HL-60/S4 treated with phorbol 12-myristate 13-acetate at 8.2 ng/mL for 4 days and 3 days (cell line): ENCODE measurements around the gene ZBTB21.

ENCODE experiments used
- in situ Hi-C: fragments of 300-500 bp; cut with MboI; formaldehyde crosslinking; loops from 2 replicates; pipeline ENCODE4 v1.15.0; 2022; ENCODE audit warnings: low sequenced_read_pairs

The ZBTB21 gene

DNA sequence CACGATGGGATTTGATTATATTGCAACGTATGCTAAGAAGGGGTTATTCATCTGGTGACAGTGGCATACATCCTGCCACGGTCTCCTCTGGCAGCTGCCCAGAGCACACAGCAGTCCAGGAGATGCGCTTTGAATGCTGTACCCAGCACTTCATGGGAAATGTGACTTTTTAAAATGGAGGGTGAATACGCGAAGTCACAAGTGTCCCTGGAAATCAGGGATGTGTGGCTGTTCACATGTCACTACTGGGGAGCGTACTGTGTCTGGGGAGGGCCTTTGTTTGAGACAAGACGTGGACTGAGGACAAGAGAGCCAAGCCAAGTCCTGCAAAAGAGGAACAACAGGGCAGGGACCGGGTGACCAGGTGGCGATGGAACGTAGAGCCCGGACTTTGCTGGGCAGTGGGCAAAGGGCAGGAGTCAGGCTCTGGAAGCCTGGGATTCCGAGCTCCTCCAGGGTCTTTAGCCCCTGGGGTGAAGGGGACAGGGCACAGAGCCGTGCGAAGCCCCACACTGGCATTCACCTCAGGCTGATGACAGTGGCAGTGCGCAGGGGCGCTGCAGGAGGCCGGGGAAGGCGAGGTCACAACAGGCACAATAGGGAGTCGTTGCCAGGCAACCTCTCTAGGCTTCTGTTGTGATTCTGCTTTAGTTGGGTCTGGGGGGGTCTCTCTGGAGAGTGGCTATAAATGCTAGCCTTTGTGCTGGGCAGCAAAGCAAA lies 11.4 kb upstream of the ZBTB21 start:
- in situ Hi-C loops: no loop called here

GRCh38 chr21:42019706-42020105 lies 9.5 kb upstream of the ZBTB21 start:
- in situ Hi-C loops: no loop called here

DNA sequence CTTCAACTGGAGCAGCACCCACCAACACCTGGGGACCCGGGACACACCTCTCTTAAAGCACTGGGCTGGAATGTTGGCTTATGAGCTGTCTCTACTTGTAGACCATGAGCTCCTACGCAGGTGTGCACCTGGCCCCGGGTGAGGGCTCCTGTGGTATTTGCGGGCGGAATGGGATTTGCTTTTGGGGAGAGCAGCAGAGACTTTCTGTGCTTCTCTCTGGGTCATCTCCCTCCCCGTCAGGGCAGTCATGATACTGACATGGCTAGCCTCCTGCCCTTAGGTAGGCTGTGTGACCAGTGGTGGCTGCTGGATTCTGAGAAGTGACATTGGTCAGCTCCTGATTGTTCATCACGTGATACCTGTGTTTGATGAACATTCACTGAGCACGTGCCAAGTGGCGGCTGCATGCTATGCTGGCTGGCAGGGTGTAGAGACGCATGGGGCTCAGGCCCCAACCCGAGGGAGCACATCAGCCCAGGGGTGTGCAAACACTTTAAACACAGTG lies 9.0 kb upstream of the ZBTB21 start:
- in situ Hi-C loops: no loop called here

DNA sequence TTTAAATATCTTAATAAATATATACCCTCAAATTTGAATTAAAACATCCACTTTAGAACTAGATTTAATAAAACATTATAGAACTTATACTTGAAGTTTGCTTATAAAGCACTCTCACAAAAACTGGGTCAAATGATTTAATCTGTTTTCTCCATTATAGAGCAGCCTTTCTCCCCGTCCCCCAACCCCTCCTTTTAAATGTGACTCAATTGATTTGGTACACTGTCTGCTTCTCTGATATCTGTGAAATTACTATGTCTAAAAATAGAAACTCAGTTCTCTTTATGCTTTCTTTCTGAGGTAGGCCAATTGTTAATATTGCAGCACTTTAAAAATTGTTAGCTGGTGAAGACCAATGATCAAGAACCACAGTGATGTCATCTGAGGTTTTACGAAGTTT lies 6.9 kb upstream of the ZBTB21 start:
- in situ Hi-C loops: no loop called here

- in situ Hi-C loops: no loop called here
These were observed 6.3 kb upstream of the ZBTB21 start for GRCh38 chr21:42016364-42016985.

- in situ Hi-C loops: no loop called here
These were observed 3.8 kb upstream of the ZBTB21 start for GRCh38 chr21:42013931-42014330.

DNA sequence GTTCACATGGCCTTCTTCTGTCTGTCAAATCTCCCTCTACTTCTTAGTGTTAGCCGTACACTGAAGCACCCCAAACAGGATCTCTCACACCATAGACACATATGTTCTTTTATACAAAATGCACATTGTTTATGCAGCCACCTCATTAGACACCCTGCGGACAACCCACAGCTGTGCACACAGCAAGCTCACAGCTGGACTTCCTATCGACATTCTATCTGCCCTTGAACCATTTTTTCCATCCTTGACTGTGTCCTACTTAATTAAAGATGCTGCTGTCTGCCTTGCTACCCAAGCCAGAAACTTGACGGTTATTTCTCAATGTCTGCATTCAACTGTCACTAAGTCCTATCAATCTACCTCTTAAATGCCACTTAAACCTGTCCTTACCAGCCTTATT lies 3.2 kb upstream of the ZBTB21 start:
- in situ Hi-C loops: no loop called here

DNA sequence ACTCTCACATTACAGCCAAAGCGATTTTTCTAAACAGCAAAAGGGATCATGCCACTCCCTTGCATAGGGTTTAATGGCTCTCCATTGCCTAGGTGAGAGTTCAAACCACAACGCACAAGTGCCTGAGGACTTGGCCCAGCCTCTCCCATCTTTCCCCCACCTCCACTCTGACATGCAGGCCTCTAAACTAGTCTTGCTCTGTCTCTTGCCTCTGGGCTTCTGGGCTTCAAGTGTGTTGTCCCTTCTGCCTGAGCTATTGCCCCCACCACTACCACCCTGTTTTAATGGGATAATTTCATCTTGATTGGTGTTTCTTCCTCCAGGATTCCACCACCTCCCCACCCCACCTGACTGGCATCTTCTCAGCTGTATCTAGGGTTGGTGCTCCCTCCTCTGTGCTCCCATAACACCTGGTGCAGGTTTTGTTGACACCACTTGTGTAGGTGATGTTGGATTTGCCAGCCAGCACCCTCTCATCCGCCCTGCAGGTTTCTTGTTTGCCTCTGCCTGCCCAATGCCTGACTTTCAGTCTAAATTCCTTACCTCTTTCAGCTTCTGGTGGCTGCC lies 2.7 kb upstream of the ZBTB21 start:
- in situ Hi-C loops: no loop called here

DNA sequence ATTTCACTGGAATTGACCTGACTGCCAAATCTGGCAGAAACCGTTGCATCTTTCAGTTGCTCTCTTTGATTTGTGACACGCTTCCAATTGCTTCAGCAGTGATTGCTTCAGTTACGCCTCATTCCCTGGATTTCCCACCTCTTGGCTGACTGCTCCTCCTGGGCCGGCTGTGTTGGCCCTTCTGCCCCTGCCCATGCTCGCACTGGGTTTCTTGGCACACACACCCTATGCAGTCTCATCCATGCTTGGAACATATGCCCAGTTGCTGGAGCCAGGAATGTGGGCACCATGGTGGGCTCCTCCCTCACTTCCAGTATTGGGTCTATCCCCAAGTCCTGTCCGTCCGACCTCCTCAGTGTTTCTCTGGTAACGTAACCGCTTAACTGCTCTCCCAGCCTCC lies 2.2 kb upstream of the ZBTB21 start:
- in situ Hi-C loops: no loop called here

DNA sequence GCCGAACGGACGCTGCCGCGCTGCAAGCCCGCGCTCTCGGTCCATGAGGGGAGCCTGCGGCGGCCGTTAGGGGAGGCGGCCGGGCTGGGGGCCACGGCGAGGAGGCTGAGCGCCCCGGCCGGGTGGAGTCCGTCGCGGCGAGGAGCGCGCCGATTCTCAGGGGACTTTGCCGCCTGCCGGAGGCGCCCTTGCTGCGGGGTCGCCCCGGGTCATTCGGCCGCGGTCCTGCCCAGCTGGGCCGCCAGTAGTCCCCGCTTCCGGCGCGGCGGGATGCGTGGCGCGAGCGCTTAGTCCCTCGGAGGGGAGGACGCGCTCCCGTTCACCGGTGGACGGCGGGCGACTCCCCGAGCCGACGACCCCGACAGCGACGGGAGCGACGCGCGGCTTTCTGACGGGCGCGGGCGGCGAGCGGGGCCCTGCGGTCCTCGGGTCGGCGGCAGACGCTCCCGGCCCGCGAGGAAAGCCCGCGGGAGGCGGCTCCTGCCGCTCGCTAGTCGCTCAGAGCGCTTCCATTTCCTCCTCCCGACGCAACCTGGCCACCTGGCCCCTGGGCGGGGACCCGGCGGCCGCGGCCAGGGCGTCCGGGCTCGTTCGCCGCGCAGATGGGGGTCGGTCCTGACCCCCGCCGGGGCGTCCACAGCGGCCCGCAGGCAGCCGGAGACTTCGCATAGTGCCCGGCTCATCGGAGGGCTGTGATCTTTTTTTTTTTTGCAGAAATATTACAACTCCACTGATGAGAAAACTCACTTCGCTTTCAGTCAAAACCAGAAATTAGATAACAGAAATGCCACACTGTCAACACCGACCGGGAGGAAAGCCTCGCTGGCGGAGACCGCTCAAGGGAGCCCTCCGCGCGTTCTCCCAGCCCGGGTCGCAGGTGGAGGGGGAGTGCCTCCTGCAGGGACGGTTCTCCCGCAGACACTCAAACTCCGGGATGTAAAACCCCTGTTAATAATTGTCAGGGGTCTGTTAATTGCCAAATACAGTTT lies 641 bp upstream of the ZBTB21 start:
- in situ Hi-C loops: no loop called here

DNA sequence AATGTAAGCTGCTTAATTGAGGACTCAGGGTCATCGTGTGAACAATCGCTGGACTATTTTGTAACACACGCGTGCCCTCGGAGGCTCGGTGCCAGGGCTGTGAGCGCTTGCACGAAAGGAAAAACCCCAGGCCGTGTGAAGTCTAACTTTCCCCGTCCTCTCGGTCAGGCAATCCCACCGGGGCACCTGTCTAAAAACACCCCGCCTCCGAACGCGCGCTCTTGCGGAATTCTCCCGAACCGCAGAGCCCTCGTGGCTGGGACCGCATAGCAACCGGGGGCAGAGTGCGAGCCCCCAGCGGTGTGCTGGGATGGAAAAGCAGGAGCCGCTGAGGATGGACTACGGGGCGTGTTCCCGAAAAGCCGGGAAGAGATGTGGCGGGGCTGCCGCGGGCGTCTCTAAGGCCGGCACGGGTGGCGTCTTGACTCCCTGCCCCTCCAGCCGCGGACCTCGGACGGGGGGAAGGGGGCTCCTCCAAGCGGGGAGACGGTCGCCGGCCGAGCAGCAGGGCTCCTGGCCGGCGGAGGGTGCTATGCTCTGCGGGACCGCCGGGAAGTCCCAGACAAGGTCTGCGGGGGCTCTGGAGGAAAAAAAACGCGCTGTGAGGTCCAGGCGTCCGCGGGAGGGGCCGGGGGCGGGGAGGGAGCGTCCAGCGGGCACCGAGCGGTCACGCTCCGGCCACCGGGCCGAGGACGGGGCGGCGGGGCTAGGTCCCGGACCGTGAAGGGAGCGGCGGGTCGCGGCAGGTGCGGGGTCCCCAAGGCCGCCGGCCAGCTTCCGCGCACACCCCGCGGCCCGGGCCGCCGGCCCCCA lies 936 bp downstream of the ZBTB21 start:
- in situ Hi-C loops: no loop called here

- in situ Hi-C loops: no loop called here
These were observed 2.7 kb downstream of the ZBTB21 start for GRCh38 chr21:42007356-42007940.

DNA sequence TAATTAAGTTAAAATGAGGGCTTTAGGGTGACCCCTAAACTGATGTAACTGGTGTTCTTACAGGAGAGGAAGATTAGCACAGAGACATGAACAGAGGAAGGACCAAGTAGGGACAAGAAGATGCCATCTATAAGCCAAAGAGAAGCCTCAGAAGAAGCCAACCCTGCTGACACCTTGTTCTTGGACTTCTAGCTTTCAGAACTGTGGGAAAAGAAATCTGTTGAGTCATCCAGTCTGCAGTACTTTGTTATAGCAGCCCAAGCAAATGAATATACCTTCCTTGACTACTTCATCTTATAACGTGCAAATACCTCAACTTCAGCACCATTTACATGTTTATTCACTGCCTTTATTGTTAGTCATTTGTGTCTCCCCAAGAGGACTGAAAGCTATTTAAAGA lies 3.4 kb downstream of the ZBTB21 start:
- in situ Hi-C loops: no loop called here

- in situ Hi-C loops: no loop called here
These were observed 5.6 kb downstream of the ZBTB21 start for GRCh38 chr21:42004406-42005199.

GRCh38 chr21:42003051-42003461 lies 7.1 kb downstream of the ZBTB21 start:
- in situ Hi-C loops: no loop called here

- in situ Hi-C loops: no loop called here
These were observed 7.7 kb downstream of the ZBTB21 start for GRCh38 chr21:42002421-42002958.

- in situ Hi-C loops: no loop called here
These were observed 8.4 kb downstream of the ZBTB21 start for GRCh38 chr21:42001781-42002180.

DNA sequence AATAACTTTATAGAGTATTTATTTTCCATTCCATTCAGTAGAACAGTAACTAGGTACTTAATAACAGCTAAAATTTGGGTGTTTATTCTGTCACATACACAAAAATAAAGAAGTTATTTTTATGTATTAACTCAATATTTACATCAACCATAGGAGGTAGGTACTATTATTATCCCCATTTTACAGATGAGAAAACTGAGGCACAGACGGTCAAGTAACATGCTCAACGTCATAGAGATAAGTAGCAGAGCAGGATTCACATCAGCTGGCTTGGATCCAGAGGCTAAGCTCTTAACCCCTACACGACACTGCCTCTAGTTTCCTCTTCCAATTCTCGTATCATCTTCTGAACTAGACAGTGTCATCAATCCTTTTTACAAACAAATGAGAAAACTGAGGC lies 9.3 kb downstream of the ZBTB21 start:
- in situ Hi-C loops: no loop called here

GRCh38 chr21:41997657-41998056 lies 12.5 kb downstream of the ZBTB21 start:
- in situ Hi-C loops: no loop called here
